SKM-1 treated with dmso at 0.1 percent for 144 hours (cell line): Measurements from ENCODE around the gene RAI1.

Experiments
- DNase-seq: peaks from one replicate; lab custom pipeline; 2025; ENCODE audit not compliant: unreplicated experiment; lab: John Stamatoyannopoulos, UW

The RAI1 gene

DNA sequence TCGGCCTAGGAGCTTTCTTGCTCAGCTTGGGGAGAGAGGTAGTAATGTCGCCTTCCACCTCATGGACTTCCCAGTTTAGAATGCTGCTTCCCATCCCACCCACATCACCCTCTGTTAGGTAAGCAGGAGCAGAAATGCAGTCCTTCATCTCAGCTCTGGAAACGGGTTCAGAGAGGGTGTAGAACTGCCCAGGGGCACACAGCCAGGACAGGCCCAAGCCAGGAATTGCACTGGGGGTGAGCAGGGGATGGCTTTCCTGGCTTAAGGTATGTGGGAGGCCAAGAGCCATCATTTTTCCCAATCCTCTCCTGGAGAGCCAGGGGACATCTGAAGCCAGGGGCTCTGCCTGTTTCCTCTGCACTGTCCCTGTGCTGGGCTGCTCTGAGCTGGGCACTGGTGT, 33.6 kb downstream of the RAI1 start:
- no peak for DNase-seq

DNA sequence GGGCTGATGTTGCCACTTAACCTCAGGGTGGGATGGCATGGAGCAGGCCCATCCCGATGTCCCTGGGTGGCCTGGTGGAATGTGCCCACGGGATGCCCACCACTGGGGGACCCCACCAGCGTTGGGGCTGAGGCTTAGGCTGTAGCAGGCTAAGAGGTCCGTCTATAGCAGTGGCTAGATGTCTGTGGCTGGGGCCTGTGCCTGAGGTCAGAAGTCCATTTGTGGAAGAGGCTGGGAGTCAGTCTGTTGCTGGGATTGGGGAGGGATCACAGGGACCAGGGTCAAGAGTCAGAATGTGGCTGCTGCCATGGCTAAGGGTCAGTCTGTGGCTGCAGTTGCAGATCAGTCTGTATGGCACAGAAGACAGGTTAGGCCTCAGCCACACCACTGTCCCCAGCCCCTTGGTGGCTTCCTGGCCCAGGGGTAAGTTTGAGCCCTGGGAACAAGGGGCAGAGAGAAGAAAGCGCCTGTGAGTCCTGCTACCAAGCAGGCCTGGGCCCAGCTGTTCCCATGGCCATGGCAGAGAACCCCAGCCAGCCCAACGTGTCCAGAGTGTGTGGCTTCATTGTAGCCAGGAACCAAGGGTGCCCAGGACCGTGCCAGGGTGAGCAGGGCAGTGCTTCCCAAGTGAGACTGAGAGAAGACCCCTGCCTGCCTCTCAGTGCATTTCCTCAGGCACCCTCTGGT, 35.7 kb downstream of the RAI1 start:
- DNase-seq = no peak

DNA sequence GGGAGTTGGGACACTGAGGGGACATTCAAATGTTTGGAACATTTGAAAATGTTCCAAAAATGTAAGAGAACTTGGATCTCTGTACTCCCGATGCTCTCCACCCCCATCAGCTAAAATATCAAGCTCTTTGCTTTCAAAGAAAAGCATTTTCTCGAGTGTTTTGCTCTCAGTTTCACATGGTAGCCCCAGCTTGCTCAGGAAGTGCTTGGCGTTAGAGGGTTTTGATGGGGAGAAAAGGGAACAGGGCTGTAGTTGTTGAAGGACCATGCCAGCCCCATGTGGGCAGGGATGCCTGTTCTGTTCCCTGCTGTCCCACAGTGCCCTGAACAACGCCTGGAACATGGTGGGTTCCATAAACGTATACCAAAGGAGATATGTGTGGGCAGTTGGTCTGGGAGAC, 37.0 kb downstream of the RAI1 start:
- no peak for DNase-seq

DNA sequence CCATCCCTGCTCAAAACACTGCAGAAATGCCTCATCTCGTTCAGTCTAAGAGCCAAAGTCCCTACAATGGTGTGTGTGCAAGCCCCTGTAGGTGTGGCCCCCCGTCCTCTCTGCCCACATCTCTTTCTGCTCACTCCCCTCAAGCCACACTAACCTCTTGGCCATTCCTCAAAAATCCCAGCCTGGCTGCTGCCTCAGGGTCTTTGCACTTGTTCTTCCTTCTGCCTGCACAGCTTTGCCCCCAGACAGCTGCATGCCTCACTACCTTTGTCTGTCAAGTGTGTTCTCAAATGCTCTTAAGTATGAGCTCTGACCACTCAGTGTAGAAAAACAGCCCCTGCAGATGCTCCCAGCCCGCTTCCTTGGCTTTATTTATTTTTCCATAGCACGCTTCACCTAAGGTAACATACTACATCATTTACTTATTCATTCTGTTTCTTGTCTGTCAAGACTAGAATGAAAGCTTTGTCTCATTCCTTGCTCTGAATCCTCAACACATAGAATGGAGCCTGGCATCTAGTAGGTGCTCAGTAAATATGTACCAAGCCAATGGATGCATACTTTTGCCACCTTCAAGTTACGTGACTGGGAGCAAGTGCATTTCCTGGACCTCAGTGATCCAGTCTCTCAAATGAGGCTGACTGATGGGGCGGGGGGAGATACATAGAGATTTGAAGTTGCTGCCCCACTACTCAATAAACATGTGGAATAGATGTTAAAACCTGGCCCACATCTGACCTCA, 38.1 kb downstream of the RAI1 start:
- no peak for DNase-seq

DNA sequence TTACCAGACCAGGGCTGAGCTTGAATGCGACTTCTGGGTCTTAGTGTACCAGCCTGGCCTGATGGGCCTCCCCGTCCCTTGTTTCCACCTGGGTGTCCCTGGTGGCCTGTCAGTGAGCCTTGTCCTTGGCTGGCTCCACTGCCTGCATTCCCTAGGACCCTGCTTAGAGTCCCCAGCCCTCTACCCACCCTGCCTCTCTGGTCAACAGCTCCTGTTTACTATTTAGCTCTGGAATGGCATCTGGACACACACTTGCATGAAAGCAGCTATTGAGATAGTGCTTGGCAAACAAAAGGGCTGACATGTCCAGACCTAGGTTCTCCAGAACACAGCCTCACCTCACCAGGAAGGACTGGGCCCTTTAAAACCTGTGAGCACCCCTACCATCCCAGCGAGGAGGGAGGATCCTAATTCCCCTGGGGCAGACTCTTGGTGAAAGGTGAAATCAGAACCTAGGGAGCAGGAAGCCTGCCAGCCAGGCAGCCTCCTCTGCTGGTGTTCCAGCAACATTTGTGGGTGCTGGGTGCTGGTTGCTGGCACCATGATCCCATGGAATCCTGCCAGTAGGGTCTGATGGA, 38.8 kb downstream of the RAI1 start:
- DNase-seq = no peak

DNA sequence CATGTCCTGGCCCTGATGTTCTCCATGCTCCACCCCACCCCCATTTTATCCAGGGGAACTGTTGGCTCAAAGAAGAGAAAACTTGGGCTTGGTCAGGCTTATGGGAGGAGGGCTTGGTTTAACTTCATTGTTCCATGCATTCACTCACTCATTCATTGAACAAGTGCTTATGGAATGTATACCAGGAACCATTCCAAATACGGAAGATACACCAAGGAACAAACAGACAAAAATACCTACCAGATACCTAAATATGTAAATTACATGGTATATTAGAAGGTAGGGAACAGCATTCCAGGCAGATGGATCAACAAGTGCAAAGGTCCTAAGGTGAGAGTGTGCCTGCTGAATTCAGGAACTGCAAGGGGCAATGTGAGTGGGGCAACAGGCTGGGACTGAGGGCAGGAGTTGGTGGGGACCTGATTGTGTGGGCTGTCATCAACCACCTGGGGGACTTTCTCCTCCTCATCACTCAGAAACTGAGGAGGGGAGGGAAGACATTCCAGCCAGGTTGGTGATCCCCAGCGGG, 39.9 kb downstream of the RAI1 start:
- no peak for DNase-seq

DNA sequence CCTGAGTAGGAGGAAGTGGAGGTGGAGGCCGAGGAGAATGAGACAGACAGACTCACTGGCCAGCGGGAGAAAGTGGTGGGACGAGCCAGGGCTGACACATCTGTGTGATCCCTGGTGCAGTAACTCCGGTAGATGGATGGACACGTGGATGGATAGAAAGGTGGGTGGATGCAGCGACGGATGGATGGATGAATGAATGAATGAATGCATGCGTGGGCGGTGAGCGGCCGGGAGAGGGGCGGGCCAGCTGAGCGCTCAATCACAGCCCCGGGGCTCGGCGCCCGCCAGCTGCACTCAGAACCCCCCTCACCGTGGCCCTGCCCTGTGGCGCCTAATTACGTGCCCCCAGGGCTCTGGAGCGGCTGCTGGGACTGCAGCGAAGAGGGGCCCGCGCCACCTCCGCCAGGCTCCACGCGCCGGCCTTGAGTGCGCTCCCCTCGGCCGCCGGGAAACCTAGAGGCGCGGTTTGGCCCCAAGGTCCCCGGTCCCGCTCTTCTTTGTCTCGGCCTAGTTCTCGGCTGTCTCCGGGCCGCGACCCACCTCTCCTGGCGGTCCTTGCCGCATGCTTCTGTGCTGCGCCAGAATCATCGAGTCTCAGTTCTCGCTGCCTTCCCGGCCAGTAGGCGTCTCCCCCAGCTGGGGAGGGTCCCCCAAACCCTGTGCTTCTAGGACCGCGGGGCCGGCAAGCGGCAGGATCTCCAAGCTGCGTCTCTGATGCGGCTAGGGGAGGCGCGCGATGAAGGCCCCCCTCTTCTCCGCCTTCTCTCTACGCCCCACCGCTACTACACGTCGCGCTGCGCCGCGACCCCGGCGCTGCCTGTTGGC, 41.0 kb downstream of the RAI1 start:
- no peak for DNase-seq

DNA sequence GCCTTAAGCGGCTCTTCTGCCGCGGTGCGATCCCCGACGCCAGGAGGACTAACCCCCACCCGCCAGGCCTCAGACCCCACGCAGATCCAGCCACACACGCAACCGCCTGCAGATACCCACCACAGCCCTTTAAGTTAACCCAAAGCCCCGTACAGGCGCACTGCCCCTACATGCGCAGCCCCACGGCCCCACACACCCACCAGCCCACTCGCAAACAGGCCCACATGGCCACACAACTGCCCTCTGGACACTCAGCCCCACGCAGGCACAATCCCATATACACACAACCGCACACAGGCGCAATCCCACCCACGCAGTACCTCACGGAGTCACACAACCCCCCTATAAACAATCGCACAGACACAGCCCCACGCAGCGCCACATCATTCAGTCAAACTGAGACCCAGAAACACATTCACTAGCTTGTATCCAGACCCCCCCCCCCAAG, 41.7 kb downstream of the RAI1 start:
- no peak for DNase-seq

DNA sequence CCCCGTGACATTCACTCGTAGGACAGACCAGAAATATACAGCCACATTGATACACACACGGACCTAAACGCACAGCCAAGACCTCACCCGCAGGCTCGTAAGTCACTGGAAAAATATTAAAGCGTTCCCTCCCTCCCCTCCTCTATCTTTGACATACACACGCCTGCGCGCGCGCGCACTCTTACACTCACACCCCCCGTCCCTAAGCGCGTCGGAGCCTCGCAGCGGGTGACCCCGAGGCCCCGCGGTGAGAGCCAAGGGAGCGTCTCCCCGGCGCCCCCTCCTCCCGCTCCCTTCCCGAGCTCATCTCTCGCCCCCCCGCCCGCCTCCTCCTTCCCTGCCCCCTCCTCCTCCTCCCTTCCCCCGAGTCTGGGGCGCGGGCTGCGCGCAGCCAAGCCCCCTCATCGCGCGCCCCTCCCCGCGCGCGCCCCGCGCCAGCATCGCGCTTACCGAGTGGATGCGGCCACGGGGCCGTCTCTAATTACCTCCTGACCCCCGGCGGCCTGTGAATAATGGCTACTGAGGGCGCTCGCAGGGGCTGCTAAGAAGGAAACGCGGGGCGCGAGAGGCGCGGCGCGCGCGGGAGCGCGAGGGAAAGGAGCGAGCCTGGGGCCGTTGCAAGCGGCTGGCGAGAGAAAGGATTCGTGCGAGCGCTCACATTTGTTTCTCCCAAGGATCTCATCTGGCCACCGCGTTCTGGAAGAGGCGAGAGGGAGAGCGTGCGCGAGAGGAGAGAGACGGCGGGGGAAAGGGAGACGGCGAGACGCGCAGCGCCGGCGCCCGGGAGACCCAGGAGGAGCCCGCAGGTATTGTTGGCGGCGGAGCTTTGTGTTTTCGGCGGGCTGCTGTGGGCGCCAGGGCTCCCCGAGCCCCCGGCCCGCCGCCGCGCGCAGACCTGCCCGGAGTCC, 42.4 kb downstream of the RAI1 start:
- DNase-seq = no peak

DNA sequence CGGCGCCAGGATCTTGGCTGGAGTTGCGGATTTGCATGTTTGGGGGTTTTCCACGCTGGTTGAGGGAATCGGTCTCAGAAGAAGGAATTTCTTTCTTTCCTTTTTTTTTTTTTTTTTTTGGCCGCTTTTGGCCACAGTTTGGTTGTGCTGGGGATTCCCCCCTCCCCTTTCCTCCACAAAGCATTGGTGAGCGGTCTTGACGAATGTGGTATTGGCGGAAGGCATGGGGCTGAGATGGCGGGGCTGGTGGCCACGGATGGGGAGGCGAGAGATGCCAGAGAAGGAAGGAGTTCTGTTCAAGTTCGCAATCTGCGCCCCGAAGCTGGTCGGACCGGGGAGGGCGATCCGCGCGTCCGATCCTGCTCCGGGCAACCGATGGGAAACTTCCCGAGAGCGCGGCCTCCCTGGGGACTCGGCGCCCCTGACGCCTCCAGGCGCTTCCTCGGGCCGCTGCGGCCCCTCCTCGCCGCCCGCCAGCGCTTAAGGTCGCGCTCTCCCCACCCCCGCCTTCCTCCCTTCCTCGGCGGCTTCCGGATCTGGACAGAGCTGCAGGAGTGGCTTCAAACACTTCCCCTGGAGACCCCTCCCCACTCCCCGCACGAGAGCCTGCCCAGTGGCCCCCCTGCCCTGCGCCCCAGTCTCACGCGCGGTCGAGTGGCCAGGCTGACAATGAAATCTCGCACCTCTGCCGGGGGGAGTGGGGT, 43.2 kb downstream of the RAI1 start:
- no peak for DNase-seq

DNA sequence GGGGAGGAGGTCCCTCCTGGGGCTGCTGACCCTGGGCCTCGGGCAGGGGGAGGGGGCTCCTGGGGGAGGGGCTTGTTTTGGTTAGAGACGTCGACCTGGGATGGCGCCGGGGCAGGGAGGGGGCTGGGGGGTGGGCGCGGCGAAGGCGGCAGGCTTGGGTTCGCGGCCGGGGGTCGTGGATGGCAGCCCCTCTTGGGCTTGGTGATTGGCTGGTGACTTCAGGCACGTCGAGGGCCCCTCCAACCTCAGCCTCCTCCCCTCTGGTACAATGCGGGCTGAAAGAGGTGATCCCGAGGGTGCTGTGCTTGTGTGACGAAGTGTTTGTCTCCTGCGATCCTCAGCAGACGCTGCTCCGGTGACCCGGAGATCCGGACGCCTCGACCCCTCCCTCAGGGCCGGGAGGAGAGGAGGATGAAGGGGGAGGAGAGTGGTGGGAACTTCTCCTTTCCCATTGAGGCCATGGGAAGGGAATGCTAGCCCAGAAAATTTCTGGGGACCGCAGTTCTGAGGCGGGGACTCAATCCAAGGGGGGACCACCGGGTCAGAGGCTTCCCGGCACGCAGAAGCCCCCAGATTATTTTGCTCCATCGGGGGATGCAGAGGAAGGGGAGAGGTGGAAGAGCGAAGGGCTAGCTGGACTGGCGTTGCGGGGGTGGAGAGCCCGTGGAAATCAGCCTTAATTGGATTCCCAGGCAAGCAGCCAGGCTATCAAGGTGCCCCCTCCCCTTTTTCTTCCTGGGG, 43.9 kb downstream of the RAI1 start:
- DNase-seq = no peak

DNA sequence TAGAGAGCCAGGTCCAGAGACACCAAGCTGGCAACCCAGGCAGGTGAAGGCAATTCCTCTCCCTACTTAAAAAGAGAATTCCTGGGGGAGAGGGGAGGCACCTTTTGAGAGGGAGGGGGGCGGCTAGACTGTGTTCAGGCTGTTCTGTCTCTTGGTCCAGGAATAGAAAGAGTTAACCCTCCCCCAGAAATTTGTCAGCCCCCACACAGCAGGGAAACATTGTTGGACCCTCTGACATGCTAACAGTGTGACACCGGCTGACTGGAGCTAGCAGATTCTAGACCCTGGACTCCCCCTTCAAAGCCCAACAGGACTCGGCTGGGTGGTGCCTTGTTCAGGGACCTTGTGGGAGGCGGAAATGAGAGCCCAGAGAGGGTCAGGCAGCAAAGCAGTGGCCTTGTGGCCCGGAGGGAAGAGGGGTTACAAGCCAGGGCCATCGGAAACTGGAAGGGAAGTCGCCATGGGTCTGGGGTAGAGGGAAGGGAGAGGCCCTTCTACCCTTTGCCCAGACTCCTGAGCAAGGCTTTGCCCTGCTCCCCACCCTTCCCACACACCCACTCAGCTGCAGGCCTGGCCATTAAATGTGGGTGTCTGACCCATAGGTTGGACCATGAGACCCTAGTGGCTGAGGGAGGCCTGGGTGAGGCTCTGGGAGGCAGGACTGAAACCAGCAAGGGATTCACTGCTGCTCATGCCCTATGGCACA, 44.6 kb downstream of the RAI1 start:
- no peak for DNase-seq

DNA sequence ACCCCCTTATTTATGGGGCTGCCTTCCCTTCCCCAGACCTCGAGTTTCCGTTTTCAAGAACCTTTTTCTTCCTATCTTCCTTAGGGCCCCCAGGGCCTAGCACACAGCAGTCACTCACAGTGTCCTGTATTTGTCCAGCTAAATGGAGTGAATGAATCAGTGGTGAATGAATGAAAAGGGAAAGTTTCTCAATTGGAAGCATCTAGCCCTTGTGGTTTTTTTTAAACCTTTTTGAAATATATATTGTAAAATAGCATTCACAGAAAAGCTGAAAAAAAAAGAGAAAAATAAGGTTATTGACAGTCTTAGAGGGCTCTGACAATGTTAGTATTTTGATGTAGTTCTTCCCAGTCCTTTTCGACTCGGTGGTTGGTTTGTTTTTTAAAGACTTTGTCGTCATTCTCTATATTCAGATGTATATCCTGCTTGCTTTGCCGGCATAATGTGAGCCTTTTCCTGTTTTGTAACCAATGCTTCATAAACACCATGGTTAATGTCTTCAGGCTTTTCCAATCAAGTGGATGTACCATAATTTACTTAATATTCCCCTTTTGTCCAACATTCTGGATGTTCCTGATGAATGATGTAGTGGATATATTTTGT, 45.3 kb downstream of the RAI1 start:
- no peak for DNase-seq

DNA sequence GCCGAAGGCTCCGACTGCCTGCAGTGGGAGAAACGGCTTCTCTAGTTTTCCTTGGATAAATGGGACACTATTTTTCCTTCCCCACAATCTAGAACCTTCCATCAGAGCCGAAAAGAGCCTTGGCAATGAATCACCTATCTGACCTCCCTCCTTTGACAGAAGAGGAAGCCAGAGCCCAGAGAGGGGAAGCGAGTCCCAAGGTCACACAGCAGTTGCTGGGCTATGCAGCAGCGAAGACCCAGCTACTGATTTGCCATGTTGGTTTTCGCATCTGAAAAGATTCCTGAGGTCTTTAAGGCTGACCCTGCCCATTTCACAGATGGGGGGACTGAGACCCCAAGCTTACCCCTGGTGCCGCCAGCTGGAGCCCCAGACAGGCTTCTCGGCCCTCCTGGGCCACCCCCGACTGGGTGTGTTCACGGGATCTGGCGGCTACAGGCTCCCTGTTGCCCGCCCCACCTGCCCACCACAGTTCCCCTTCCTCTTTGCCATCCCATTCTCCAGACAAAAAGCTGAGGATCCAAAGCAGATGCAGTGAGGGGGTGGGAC, 45.9 kb downstream of the RAI1 start:
- DNase-seq = no peak

DNA sequence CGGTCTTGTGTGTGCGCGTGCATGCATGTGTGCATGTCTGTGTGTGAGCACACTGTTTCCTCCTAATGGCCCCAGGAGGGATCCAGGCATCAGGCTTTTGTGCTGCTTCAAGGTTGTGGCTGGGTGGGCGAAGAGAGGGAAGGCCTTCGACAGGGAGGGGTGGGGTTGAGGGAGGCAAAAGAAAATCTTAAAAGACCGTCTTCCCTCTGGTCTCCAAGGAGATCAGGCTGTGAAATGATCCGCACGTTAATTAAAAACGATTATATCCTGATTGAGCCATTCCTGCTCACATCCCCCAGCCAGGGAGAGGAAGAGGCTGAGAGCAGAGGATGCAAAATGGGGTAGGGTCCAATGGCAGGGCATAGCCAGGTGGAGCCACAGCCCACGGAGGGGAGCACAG, 46.9 kb downstream of the RAI1 start:
- DNase-seq = no peak

DNA sequence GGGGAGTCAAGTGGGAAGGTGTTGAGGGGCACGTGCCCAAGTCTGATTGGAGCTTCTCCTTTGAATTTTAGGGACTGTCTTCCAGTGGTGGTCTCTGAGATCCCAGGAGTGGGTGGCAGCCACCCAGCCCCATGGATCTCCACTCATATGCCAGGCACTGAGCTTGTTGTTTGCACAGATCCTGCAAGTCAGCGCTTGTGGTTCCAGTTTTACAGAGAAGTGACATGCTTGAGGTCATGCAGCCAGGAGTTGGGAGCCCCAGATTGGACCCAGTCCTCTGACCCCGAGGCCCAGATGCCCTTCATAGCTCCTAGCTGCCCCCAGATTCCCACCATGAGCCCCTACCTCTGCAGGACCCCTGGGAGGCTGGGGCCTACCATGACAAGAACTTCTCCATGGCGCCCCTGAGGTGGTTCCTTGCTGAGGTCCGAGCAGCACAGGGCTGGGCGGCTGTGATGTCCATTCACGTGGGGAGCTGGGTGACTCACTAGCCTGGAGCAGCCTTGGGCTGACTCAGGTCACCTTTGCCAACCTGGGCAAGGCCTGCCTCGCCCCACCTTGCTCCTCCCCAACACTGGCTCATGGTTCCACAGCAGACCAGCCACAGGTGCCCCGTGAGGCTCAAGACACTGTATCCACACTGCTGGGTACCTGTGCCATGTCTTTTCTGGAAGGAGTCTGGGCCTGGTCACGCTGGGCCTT, 47.4 kb downstream of the RAI1 start:
- no peak for DNase-seq

DNA sequence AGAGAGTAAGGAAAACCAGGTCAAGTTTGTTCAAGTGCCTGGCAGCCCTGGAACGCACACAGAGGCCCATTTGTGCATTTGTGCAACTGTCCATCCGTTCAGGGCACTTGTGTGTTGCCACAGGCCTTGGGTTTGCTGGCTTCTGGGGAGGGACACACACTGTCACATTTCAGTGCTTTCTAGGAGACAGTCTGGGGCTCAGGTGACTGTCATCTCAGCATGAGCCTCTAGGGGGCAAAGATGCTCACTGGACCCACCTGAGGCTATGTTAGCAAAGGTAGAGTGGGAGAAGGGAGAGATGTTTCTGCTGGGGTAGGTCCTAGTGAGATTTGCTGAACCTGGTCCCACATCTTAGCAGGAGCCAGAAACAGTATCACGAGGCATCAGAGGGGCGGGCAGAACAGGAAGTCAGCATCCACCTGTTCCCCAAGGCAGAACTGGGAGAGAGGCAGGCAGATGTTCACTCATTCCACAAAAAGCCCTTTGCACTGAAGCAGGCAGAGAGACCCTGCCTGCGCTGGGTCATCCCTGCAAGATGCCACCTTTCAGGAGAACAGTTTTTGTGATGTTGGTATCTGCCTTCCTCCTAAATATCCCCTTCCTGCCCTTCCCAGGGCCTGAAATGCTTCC, 48.5 kb downstream of the RAI1 start:
- DNase-seq = no peak
